Osteocyte (in vitro differentiated cells): ENCODE results near the gene PRX. TPM values are rescaled to one million over a fixed set of nuclear protein-coding genes. Genes with fewer than 3 reads are reported as not detected.

Experiments used
- DNase-seq: peaks from one replicate; pipeline ENCODE4 v3.0.0; 2021; ENCODE audit warnings: mixed read lengths; ENCODE audit not compliant: unreplicated experiment; ENCODE audit errors: extremely low spot score
- H3K27ac Mint-ChIP-seq: one replicate; pipeline ENCODE4 v1.8.0; 2021; ENCODE audit warnings: mild to moderate bottlenecking, mixed read lengths; ENCODE audit not compliant: unreplicated experiment
- H3K27me3 Mint-ChIP-seq: one replicate; pipeline ENCODE4 v1.8.0; 2021; ENCODE audit warnings: mixed read lengths; ENCODE audit not compliant: unreplicated experiment
- H3K36me3 Mint-ChIP-seq: one replicate; pipeline ENCODE4 v1.8.0; 2021; ENCODE audit warnings: mixed read lengths; ENCODE audit not compliant: unreplicated experiment
- H3K4me1 Mint-ChIP-seq: one replicate; pipeline ENCODE4 v1.8.0; 2021; ENCODE audit warnings: mixed read lengths; ENCODE audit not compliant: unreplicated experiment
- H3K4me3 Mint-ChIP-seq: one replicate; pipeline ENCODE4 v1.8.0; 2021; ENCODE audit warnings: mild to moderate bottlenecking, moderate library complexity, mixed read lengths; ENCODE audit not compliant: unreplicated experiment
- H3K9me3 Mint-ChIP-seq: one replicate; pipeline ENCODE4 v1.8.0; 2021; ENCODE audit warnings: mixed read lengths; ENCODE audit not compliant: unreplicated experiment
- total RNA-seq: library from RNA; stranded (reverse); gene quantifications from 2 replicates; pipeline ENCODE4 v1.2.1, GENCODE V29; 2021
- TF ChIP-seq, protein P1 (sequence below): fragments of 200-600 bp; sonication (generic); IDR thresholded peaks from 2 replicates; pipeline ENCODE4 v1.5.0; 2021; ENCODE audit warnings: antibody characterized with exemption, mild to moderate bottlenecking, moderate library complexity

The PRX gene
- total RNA-seq, 1 donor from 2014 or later = 5.0 TPM

- Mint-ChIP-seq H3K4me1 (peaks cover 5% of the 10 kb centered on the region), H3K9me3 (no peaks in the 10 kb centered on the region), H3K36me3 (peaks cover 5% of the 10 kb centered on the region), H3K4me3 (no peak overlapping the region), H3K27me3 (no peaks in the 10 kb centered on the region), H3K27ac (no peak overlapping the region)
- no peak for DNase-seq
- TF ChIP-seq, protein P1, sequence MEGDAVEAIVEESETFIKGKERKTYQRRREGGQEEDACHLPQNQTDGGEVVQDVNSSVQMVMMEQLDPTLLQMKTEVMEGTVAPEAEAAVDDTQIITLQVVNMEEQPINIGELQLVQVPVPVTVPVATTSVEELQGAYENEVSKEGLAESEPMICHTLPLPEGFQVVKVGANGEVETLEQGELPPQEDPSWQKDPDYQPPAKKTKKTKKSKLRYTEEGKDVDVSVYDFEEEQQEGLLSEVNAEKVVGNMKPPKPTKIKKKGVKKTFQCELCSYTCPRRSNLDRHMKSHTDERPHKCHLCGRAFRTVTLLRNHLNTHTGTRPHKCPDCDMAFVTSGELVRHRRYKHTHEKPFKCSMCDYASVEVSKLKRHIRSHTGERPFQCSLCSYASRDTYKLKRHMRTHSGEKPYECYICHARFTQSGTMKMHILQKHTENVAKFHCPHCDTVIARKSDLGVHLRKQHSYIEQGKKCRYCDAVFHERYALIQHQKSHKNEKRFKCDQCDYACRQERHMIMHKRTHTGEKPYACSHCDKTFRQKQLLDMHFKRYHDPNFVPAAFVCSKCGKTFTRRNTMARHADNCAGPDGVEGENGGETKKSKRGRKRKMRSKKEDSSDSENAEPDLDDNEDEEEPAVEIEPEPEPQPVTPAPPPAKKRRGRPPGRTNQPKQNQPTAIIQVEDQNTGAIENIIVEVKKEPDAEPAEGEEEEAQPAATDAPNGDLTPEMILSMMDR = no peak
Observed at GRCh38 chr19:40450664-40451063, 37.5 kb upstream of the PRX start.

- H3K4me1 Mint-ChIP-seq = peaks cover 12% of the 10 kb centered on the region
- no peaks in the 10 kb centered on the region for H3K9me3 Mint-ChIP-seq
- H3K36me3 Mint-ChIP-seq = peaks cover 5% of the 10 kb centered on the region
- no peak for DNase-seq
- no peak overlapping the region for H3K27ac Mint-ChIP-seq
- no peak overlapping the region for H3K4me3 Mint-ChIP-seq
- TF ChIP-seq, protein P1 = no peak
- H3K27me3 Mint-ChIP-seq = no peaks in the 10 kb centered on the region
Observed at GRCh38 chr19:40449506-40449905, 36.3 kb upstream of the PRX start.

DNA sequence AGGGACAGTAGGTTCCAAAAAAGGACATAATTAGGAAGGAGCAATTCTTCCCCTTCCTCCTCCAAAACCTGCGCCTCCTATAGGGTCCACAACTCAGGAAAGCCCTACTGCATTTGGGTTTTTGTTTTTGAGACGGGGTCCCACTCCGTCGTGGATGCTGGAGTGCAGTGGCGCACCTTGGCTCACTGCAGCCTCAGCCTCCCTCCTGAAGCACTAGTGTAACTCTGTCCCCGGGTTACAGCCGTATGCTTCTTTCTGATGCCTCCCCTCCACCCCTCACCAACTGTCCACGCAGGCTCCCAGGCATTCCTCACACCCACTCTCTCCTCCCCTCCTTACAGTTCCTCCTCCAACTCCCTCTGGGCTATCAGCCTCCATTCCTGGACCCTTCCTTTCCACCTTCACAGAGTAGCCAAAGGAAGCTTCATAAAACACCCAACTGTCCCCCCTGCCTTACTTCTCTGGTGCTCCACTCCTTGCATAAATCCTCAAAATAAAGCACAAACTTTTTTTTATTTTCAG, 33.1 kb upstream of the PRX start:
- Mint-ChIP-seq H3K9me3 (no peaks in the 10 kb centered on the region), H3K4me3 (no peak overlapping the region), H3K27ac (peak overlapping the region; percentile 65), H3K27me3 (no peaks in the 10 kb centered on the region), H3K4me1 (peaks cover 24% of the 10 kb centered on the region), H3K36me3 (peaks cover 5% of the 10 kb centered on the region)
- TF ChIP-seq, protein P1 = no peak
- DNase-seq = no peak

GRCh38 chr19:40445780-40446262, 32.6 kb upstream of the PRX start:
- Mint-ChIP-seq H3K4me1 (peaks cover 27% of the 10 kb centered on the region), H3K27me3 (no peaks in the 10 kb centered on the region), H3K9me3 (no peaks in the 10 kb centered on the region), H3K27ac (peak overlapping the region; percentile 94), H3K36me3 (peaks cover 7% of the 10 kb centered on the region), H3K4me3 (peak overlapping the region; percentile 15)
- no peak for DNase-seq
- TF ChIP-seq, protein P1 = no peak

- Mint-ChIP-seq H3K27me3 (no peaks in the 10 kb centered on the region), H3K9me3 (no peaks in the 10 kb centered on the region), H3K27ac (peak overlapping the region; percentile 94), H3K4me1 (peaks cover 27% of the 10 kb centered on the region), H3K4me3 (peak overlapping the region; percentile 100), H3K36me3 (peaks cover 12% of the 10 kb centered on the region)
- no peak for DNase-seq
- TF ChIP-seq, protein P1 = peak; percentile 34
Observed at GRCh38 chr19:40444825-40445312, 31.7 kb upstream of the PRX start.
